HUES64 (cell line): ENCODE data around the gene RAB11FIP4.
A peak's percentile ranks its signal among the peaks of the same experiment; 100 is the strongest.

Experiments used
- H3K27ac ChIP-seq: 2 replicates; pipeline ENCODE4 v1.7.0; 2013; ENCODE audit warnings: low read depth, low read length, inconsistent platforms
- H3K27me3 ChIP-seq: 2 replicates; pipeline ENCODE4 v1.6.1; 2013; ENCODE audit warnings: mild to moderate bottlenecking, low read length; ENCODE audit not compliant: insufficient read depth
- H3K36me3 ChIP-seq: 2 replicates; pipeline ENCODE4 v1.6.1; 2013; ENCODE audit warnings: mild to moderate bottlenecking, low read length; ENCODE audit not compliant: insufficient read depth
- H3K4me1 ChIP-seq: 2 replicates; pipeline ENCODE4 v1.6.1; 2013; ENCODE audit warnings: mild to moderate bottlenecking, low read length, moderate library complexity; ENCODE audit not compliant: insufficient read depth
- H3K4me3 ChIP-seq: 2 replicates; pipeline ENCODE4 v1.5.1; 2013; ENCODE audit warnings: mild to moderate bottlenecking, low read length, moderate library complexity
- H3K9ac ChIP-seq: 2 replicates; pipeline ENCODE4 v1.6.1; 2013; ENCODE audit warnings: mild to moderate bottlenecking, low read depth, low read length
- H3K9me3 ChIP-seq: 2 replicates; pipeline ENCODE4 v1.6.1; 2013; ENCODE audit warnings: low read depth, low read length; ENCODE audit not compliant: insufficient read depth
- WGBS: fragments of 150-250, 120-280 bp; methylation state at CpG from one replicate; pipeline ENCODE4 v1.1.7; 2013; ENCODE audit warnings: missing lambda C conversion rate; 5-methylcytosine and 5-hydroxymethylcytosine counted together

Gene RAB11FIP4

DNA sequence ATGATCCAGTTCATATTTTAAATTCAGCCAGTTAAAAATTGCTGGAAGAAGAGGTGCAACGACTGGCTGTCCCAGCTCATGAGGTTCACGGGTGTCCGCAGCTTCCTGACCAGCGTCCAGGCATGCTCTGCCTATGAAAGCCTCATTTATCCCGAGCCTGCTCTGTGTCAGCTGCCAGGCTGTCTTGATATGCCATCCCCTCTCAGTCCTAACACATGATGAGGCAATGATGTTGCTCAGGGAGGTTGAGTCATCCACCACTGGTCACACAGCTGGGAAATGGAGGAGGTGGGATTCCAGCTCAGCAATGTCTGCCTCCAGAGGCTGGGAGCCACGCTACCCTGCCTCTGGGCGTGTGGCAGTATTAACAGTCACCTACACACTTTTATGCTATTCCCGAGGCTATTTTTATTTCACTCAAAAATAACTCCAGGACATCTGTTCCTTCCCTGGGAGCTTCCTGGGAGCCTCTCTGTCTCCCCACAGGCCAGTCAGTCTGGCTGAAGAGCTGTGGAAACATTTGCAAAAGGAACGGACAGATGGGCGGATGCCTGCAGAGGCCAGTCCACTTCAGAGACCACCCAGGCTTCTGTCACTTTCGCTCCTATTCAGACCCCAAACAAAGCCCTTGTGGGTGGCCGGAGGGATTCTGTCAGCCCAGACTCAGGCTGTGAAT is 22.5 kb downstream of the RAB11FIP4 start:
- Histone ChIP-seq H3K9ac (no peak overlapping the region), H3K27me3 (no peaks in the 10 kb centered on the region), H3K4me3 (no peak overlapping the region), H3K27ac (no peak overlapping the region), H3K9me3 (no peaks in the 10 kb centered on the region), H3K36me3 (no peaks in the 10 kb centered on the region), H3K4me1 (peaks cover 14% of the 10 kb centered on the region)
- WGBS: 68% methylated on average over 12 of the region's 12 CpGs

DNA sequence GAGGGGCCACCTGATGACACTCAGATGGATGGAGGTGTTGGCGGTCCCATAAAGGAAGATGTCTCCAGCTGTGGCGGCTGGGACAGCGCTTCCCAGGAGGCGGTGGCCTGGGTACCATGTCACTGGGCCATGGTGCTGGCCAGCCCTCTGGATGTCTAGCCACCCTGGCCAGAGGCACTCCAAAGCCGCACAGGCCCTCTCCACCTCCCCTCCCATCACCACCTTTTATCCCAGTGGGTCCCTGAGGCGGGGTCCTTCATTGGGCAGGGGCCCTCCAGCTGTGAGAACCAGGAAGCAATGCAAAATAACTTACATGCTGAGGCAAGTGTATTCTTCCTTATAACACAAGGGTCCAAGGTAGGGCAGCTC is 23.1 kb downstream of the RAB11FIP4 start:
- 76% methylated on average over 6 of the region's 6 CpGs for WGBS

DNA sequence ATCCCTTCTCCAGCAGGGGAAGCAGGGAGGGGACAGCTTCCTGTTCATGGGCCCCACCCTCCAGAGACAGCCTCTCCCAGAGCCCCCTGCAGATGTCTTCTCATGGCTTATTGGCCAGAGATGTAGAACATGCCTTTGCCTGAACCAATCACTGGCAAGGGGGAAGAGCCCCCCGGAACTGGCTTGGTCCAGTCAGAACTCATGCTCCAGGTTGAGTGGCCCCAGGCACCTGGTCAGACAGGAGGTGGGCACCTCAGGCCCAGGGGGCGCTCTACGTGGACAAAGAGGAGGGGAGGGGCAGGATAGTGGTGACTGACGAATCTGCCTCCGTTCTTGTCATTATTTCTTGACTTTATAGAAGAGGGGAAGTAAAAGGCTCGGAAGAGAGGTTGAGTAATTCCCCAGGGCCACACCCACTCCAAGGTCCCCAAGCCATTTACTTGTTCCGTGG is 23.6 kb downstream of the RAB11FIP4 start:
- H3K9ac ChIP-seq: no peak overlapping the region
- H3K4me3 ChIP-seq: no peak overlapping the region
- H3K4me1 ChIP-seq: peaks cover 17% of the 10 kb centered on the region
- no peaks in the 10 kb centered on the region for H3K36me3 ChIP-seq
- no peaks in the 10 kb centered on the region for H3K27me3 ChIP-seq
- WGBS: 81% methylated on average over 7 of the region's 7 CpGs
- no peak overlapping the region for H3K27ac ChIP-seq
- H3K9me3 ChIP-seq: no peaks in the 10 kb centered on the region

More for the DNA sequence above, 23.1 kb downstream of the RAB11FIP4 start:
- Histone ChIP-seq H3K36me3 (no peaks in the 10 kb centered on the region), H3K9me3 (no peaks in the 10 kb centered on the region), H3K27me3 (no peaks in the 10 kb centered on the region), H3K9ac (no peak overlapping the region), H3K4me3 (no peak overlapping the region), H3K4me1 (peaks cover 17% of the 10 kb centered on the region), H3K27ac (no peak overlapping the region)

DNA sequence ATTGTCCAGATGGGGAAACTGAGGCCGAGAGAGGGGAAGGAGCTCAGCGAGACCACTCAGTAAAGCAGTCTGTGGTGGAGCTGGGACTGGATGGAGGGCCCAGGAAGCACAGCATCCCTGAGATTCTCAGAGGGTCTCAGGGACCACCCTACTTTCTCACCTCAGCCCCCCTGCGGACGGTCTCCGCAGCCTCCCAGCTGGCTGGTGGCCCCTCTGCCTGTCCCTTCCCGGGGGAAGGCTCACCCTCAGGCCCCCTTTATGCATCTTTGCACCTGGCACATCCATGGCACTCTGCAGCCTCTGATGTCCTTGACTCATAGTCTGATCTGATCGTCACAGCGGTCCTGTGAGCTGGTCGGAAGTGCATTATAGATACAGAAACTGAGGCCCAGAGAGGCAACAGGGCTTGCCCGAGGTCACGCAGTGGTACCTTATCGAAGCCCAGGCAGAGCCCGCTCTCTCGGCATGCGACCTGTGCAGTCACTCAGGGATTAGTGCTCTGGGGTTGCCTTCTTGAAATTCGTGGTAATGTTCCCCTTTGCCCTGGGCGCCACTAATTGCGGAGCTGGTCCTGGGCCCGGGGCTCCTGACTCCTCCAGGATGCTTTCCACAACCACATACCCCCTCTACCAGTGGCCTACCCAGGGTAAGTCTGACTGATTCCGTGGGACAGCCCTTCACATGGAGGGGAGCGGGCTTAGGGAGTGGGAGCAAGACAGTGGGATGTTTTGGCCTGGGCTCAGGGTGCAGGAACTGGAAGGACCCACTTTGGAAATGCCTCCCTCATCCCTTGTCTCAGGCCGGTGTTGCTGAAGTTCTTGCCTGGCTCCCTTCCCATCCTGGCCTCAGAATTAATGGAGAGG is 24.4 kb downstream of the RAB11FIP4 start:
- H3K27ac ChIP-seq: no peak overlapping the region
- H3K9me3 ChIP-seq: no peaks in the 10 kb centered on the region
- no peak overlapping the region for H3K4me3 ChIP-seq
- H3K36me3 ChIP-seq: no peaks in the 10 kb centered on the region
- no peaks in the 10 kb centered on the region for H3K27me3 ChIP-seq
- peaks cover 17% of the 10 kb centered on the region for H3K4me1 ChIP-seq
- H3K9ac ChIP-seq: no peak overlapping the region
- WGBS: 93% methylated on average over 22 of the region's 22 CpGs

DNA sequence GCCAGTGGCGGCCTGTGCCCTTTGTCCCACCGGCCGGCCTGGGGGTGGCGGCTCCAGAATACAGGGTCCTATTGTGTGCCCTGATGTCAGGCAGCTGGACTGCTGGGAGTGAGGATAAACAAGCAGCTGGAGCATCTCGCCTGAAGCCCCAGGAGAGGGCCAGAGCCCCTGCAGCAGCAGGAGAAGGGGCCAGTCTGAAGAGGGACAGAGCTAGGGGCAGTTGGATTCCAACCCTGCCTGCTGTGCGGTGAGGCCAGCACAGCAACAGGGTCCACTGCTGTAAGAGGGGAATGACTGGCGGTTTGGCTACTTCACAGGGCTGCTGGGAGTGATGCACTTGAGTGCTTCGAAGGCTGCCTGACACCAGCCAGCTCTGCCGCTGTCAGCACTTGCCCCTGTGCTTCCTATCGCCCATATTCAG is 25.0 kb downstream of the RAB11FIP4 start:
- WGBS: 66% methylated on average over 10 of the region's 10 CpGs
- Histone ChIP-seq H3K4me1 (peaks cover 17% of the 10 kb centered on the region), H3K27ac (no peak overlapping the region), H3K4me3 (no peak overlapping the region), H3K9me3 (no peaks in the 10 kb centered on the region), H3K9ac (no peak overlapping the region), H3K36me3 (no peaks in the 10 kb centered on the region), H3K27me3 (no peaks in the 10 kb centered on the region)

DNA sequence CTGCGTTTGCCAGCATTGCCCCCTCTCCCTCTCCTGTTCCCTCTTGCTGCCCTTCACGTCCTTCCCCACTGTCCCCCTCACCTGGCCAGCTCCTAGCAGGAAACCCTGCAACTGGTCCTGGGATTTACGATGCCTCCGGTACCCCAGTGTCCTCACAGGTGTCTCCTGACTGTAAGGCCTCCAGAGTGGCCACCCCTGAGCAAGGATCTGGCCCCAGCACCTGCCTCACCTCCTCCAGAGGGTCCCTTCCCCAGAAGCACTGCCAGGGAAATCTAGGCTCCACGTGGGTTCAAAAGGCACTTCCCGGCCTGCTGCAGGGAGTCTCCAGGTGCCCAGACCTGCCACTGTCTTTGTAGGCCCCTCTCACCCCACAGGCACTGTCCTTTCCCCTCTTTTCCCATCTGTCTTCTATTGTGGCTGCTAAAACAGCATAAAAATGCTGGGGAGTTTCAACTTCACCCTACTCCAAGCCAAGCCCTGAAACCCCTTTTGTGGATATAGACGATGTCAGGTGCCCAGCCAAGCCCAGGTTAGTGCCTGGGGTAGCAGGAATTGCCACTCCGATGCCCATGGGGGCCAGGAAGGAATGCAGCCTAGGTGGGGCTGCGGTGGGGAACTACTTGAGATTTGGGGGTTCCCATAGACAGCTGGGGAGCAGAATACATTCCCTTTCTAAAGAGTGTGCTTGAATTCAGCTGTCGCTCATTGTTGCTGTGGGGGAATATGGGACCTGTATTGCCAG is 25.7 kb downstream of the RAB11FIP4 start:
- Histone ChIP-seq H3K27ac (no peak overlapping the region), H3K36me3 (no peaks in the 10 kb centered on the region), H3K27me3 (no peaks in the 10 kb centered on the region), H3K9me3 (no peaks in the 10 kb centered on the region), H3K4me1 (peaks cover 17% of the 10 kb centered on the region), H3K4me3 (no peak overlapping the region), H3K9ac (0 out of 2 replicates have a peak overlapping the region, but pooled peaks have one; percentile 19)
- 80% methylated on average over 10 of the region's 10 CpGs for WGBS

DNA sequence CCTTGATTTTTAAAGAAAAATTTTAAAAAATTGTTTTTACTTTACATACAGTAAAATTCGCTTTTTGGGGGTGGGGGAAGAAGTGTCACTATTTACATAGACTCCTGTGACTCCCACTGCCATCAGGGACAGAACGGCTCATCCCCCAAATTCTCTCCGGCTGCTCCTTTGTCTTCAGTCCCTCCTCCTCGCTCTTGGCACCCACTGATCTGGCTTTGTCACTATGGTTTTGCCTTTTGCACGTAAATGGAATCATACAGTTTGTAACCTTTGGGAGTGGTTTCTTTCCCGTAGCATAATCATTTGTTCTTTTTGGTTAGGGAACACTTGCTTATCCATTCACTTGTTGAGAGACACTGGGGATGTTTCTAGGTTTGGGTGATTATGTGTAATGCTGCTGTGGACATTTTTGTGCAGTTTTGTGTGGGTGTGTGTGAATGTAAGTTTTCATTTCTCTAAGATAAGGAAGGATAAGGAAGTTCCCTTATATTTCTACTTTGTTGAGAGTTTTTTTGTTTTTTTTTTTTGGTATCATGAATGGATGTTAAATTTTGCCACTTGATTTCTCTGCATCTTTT is 27.4 kb downstream of the RAB11FIP4 start:
- Histone ChIP-seq H3K9ac (no peak overlapping the region), H3K36me3 (no peaks in the 10 kb centered on the region)
- 16% methylated on average over 5 of the region's 6 CpGs for WGBS

DNA sequence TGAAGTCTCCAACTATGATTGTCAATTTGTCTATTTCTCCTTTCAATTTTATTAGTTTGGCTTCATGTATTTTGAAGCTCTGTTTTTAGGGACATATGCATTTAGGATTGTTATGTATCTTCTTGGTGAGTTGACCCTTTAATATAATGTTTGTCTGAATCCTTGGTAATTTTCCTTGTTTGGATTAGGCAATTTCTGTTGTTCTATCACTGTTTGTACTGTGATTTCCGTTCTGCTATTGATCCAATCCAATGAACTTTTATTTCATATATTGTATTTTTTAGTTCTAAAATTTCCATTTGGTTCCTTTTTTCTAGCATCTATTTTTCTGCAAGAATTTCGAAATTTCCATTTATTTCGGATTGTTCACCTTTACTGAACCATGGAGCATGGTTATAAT is 31.0 kb downstream of the RAB11FIP4 start:
- WGBS: no CpG with 5 or more reads among the region's 3 CpGs

More for the DNA sequence above, 27.4 kb downstream of the RAB11FIP4 start:
- Histone ChIP-seq H3K9me3 (no peaks in the 10 kb centered on the region), H3K4me1 (peaks cover 13% of the 10 kb centered on the region), H3K27ac (no peak overlapping the region), H3K27me3 (no peaks in the 10 kb centered on the region), H3K4me3 (no peak overlapping the region)

DNA sequence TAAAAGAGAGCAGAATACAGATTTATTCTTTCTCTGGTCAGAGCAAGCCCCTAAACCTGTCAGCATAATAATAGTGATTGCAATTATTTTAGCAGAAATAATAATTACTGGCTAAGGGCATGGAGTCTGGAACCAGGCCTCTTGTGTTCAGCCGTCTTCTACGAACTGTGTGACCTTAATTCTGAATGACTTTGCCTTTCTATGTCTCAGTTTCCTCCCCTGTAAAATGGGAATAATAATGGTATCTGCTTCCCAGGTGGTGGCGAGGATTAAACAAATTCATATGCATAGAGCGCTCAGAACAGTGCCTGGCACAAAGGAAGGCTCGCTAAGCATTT is 33.4 kb downstream of the RAB11FIP4 start:
- no peak overlapping the region for H3K9ac ChIP-seq
- H3K4me3 ChIP-seq: no peak overlapping the region
- H3K9me3 ChIP-seq: no peaks in the 10 kb centered on the region
- no peaks in the 10 kb centered on the region for H3K36me3 ChIP-seq
- 25% methylated on average over 5 of the region's 5 CpGs for WGBS
- peak overlapping the region; percentile 80; the same call in 1 of the 2 replicates for H3K27ac ChIP-seq
- H3K27me3 ChIP-seq: no peaks in the 10 kb centered on the region
- peaks cover 15% of the 10 kb centered on the region; the same call in 1 of the 2 replicates for H3K4me1 ChIP-seq

More for the DNA sequence above, 31.0 kb downstream of the RAB11FIP4 start:
- H3K27ac ChIP-seq: no peak overlapping the region
- H3K36me3 ChIP-seq: no peaks in the 10 kb centered on the region
- no peak overlapping the region for H3K9ac ChIP-seq
- H3K9me3 ChIP-seq: no peaks in the 10 kb centered on the region
- H3K4me1 ChIP-seq: peaks cover 24% of the 10 kb centered on the region
- H3K4me3 ChIP-seq: no peak overlapping the region
- no peaks in the 10 kb centered on the region for H3K27me3 ChIP-seq

DNA sequence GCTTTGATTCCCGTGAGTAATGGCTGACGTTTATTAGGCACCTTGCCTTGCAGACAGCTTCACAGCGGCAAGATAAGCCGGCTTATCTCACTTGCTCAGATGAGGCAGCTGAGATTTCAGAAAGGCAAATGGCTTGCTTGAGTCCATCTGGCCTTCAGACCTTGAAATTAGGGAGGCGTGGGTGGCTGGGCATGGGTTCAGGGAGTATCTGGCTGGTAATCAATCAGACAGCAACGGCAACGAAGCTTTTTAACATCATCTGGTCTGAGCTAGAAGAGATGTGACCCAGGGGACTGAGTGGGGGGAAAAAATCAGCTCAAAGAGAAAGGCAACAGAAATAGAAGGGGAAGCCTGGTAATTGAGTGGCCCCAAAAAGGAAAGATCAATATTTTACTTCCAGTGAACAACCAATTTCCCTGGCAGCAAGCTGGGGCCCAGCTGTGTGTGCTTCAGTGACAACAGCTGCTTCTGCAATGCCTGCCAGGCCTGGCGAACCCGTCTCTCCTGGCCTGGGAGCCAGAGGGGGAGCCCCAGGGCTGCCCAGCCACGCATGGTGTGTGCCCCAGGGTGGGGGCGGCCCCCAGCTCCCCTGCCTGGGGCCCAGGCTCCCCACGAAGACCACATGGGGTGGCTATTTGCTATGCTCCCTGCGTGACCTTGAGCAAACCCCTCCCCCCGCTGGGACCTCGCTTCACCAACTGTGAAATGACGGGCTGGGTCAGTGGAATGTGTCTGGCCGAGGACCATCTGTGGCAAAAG is 34.0 kb downstream of the RAB11FIP4 start:
- Histone ChIP-seq H3K9ac (no peak overlapping the region), H3K27ac (peak overlapping the region; percentile 80; the same call in 1 of the 2 replicates), H3K4me3 (no peak overlapping the region), H3K36me3 (no peaks in the 10 kb centered on the region), H3K9me3 (no peaks in the 10 kb centered on the region), H3K4me1 (peaks cover 15% of the 10 kb centered on the region; the same call in 1 of the 2 replicates), H3K27me3 (no peaks in the 10 kb centered on the region)
- WGBS: 36% methylated on average over 17 of the region's 17 CpGs
